ENCODE results near the gene DNAH14.
A peak's percentile ranks its signal among the peaks of the same experiment; 100 is the strongest.

DNAH14 gene

DNA sequence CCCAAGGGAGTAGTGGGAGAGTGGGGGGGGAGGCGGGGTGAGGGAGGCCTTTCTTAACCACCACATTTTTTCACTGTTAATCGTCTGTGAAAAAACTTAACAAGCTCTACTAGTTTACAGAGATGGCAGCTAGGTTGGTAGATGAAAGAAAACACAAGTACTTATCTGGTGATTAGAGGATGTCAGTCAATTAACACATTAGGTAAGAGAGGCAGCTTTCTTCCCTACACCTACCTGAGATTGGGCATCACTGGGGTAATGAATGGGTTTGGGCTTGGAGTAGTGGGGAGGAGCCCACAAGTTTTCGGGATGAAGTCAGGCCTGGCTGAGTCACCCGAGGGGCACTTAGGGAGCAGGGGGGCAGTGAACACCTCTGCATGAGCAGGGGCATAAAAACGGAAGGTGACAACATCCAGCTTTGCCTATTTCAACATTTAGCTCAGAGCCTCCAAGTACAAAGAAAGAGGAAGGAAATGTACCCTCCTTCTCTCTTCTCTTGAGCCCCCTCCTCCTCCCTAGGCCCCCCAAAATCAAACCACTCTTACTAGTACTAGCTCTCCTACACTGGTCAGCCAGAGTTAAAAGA, 495.8 kb downstream of the DNAH14 start (continued):
- TF ChIP-seq ZNF16 (tag by site-specific recombination; IDR thresholded peaks at IDR 0.05; ENCODE audit: low read depth) (no peak), ZNF366 (tag by site-specific recombination; conservative IDR thresholded peaks at IDR 0.05) (peak; percentile 97), ZFHX2 (tag by site-specific recombination; conservative IDR thresholded peaks at IDR 0.05) (peak; percentile 79), SP2 (tag by site-specific recombination; IDR thresholded peaks at IDR 0.05) (peak; percentile 49), ZNF701 (tag by site-specific recombination; IDR thresholded peaks at IDR 0.05) (no peak)
- TF ChIP-seq, protein P1, sequence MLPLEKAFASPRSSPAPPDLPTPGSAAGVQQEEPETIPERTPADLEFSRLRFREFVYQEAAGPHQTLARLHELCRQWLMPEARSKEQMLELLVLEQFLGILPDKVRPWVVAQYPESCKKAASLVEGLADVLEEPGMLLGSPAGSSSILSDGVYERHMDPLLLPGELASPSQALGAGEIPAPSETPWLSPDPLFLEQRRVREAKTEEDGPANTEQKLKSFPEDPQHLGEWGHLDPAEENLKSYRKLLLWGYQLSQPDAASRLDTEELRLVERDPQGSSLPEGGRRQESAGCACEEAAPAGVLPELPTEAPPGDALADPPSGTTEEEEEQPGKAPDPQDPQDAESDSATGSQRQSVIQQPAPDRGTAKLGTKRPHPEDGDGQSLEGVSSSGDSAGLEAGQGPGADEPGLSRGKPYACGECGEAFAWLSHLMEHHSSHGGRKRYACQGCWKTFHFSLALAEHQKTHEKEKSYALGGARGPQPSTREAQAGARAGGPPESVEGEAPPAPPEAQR (tag by site-specific recombination; IDR thresholded peaks at IDR 0.05): no peak
- TF ChIP-seq, protein P2, sequence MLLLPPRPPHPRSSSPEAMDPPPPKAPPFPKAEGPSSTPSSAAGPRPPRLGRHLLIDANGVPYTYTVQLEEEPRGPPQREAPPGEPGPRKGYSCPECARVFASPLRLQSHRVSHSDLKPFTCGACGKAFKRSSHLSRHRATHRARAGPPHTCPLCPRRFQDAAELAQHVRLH (tag by site-specific recombination; IDR thresholded peaks at IDR 0.05): peak; percentile 66; the same call in 1 of the 2 replicates

DNA sequence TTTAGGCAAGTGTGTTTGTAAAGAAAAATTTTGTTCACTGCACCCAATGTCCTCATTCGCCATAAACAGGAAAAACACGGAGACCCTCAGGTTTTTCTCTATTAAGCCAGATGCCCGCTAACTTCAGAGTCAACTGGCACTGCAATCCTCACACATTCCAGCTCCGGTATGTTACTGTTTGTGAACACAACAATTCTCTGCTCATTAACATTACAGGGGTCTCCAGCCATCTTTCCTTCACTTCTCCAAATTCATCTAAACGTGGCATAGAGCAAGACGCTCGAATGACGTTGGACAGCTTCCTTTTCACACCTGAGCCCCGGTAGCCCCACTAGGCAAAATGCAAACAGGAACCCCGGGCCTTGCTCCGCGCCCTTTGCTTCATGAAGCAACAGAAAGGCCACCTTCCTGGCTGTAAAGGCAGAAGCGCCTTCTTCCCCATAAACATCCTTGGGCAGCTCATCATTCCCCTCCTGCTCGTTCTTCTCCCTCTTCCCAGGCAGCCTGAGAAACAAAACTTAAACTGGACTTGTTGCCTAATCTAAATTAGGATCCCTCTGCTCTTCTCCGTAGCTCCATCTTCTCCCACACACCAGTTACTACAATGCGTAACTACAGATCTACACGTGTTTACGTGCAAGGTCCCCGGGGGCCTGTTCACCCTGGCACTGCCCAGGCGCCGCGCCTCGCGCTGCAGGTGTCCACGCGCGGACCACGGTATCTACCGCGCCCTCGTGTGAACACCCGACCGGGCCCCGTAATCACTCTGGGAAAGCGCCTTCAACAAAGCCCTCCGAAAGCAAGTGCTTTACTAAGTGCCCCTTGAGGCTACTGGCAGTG, 497.1 kb downstream of the DNAH14 start:
- ChIA-PET CTCF (interaction anchor here (0.6 to 4.4 kb wide), 5 partner anchors 9 to 638 kb away, joined by 3 to 16 read pairs (median 3); no protein-coding TSS in a partner anchor), POLR2A (interaction anchor here (0.6 to 1.7 kb wide), 5 partner anchors 13 to 1108 kb away, joined by 3 to 7 read pairs (median 4); partner anchors contain the start of gene H3-3A)
- Histone ChIP-seq H3K4me3 (ENCODE audit: low read depth, low read length) (peak overlapping the region; percentile 90), H3K9me3 (ENCODE audit: control insufficient read depth, insufficient read depth, low read depth, low read length) (no peaks in the 10 kb centered on the region), H3K36me3 (ENCODE audit: control insufficient read depth in 2 of 2, insufficient read depth in 1 of 2, low read length in 2 of 2) (peaks cover 5 to 12% of the 10 kb centered on the region in 2 experiments; a peak in 2 of 3 replicates), H3K4me1 (ENCODE audit: control insufficient read depth, insufficient read depth, low read length) (peaks cover 34% of the 10 kb centered on the region), H3K27ac (ENCODE audit: extremely low read depth, low read depth, low read length) (peak overlapping the region; percentile 83; the same call in 1 of the 2 replicates)
- peak; percentile 96 for TF ChIP-seq ZNF335 (tag by site-specific recombination; conservative IDR thresholded peaks at IDR 0.05)
- TF ChIP-seq ZNF529 (tag by site-specific recombination; IDR thresholded peaks at IDR 0.05; ENCODE audit: insufficient replicate concordance): no peak
- TF ChIP-seq, protein P3, sequence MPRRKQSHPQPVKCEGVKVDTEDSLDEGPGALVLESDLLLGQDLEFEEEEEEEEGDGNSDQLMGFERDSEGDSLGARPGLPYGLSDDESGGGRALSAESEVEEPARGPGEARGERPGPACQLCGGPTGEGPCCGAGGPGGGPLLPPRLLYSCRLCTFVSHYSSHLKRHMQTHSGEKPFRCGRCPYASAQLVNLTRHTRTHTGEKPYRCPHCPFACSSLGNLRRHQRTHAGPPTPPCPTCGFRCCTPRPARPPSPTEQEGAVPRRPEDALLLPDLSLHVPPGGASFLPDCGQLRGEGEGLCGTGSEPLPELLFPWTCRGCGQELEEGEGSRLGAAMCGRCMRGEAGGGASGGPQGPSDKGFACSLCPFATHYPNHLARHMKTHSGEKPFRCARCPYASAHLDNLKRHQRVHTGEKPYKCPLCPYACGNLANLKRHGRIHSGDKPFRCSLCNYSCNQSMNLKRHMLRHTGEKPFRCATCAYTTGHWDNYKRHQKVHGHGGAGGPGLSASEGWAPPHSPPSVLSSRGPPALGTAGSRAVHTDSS (tag by site-specific recombination; IDR thresholded peaks at IDR 0.05): no peak
- peak; percentile 41; the same call in 1 of the 2 replicates for TF ChIP-seq TRIM28 (IDR thresholded peaks at IDR 0.05; ENCODE audit: borderline replicate concordance, low read length)
- peak; percentile 53; the same call in 1 of the 2 replicates for TF ChIP-seq ZBTB48 (tag by site-specific recombination; IDR thresholded peaks at IDR 0.05)
- no peak for TF ChIP-seq PRDM1 (tag by site-specific recombination; IDR thresholded peaks at IDR 0.05)
- no peak for TF ChIP-seq ZNF184 (tag by site-specific recombination; IDR thresholded peaks at IDR 0.05)
- TF ChIP-seq, protein P4, sequence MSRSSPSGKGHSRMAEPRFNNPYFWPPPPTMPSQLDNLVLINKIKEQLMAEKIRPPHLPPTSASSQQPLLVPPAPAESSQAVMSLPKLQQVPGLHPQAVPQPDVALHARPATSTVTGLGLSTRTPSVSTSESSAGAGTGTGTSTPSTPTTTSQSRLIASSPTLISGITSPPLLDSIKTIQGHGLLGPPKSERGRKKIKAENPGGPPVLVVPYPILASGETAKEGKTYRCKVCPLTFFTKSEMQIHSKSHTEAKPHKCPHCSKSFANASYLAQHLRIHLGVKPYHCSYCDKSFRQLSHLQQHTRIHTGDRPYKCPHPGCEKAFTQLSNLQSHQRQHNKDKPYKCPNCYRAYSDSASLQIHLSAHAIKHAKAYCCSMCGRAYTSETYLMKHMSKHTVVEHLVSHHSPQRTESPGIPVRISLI (tag by site-specific recombination; IDR thresholded peaks at IDR 0.05): no peak
- no peak for TF ChIP-seq GFI1B (tag by site-specific recombination; IDR thresholded peaks at IDR 0.05)
- TF ChIP-seq, protein P5, sequence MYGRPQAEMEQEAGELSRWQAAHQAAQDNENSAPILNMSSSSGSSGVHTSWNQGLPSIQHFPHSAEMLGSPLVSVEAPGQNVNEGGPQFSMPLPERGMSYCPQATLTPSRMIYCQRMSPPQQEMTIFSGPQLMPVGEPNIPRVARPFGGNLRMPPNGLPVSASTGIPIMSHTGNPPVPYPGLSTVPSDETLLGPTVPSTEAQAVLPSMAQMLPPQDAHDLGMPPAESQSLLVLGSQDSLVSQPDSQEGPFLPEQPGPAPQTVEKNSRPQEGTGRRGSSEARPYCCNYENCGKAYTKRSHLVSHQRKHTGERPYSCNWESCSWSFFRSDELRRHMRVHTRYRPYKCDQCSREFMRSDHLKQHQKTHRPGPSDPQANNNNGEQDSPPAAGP (tag by site-specific recombination; IDR thresholded peaks at IDR 0.05): no peak
- TF ChIP-seq ZNF530 (tag by site-specific recombination; IDR thresholded peaks at IDR 0.05; ENCODE audit: low read depth): no peak
- TF ChIP-seq, protein P6, sequence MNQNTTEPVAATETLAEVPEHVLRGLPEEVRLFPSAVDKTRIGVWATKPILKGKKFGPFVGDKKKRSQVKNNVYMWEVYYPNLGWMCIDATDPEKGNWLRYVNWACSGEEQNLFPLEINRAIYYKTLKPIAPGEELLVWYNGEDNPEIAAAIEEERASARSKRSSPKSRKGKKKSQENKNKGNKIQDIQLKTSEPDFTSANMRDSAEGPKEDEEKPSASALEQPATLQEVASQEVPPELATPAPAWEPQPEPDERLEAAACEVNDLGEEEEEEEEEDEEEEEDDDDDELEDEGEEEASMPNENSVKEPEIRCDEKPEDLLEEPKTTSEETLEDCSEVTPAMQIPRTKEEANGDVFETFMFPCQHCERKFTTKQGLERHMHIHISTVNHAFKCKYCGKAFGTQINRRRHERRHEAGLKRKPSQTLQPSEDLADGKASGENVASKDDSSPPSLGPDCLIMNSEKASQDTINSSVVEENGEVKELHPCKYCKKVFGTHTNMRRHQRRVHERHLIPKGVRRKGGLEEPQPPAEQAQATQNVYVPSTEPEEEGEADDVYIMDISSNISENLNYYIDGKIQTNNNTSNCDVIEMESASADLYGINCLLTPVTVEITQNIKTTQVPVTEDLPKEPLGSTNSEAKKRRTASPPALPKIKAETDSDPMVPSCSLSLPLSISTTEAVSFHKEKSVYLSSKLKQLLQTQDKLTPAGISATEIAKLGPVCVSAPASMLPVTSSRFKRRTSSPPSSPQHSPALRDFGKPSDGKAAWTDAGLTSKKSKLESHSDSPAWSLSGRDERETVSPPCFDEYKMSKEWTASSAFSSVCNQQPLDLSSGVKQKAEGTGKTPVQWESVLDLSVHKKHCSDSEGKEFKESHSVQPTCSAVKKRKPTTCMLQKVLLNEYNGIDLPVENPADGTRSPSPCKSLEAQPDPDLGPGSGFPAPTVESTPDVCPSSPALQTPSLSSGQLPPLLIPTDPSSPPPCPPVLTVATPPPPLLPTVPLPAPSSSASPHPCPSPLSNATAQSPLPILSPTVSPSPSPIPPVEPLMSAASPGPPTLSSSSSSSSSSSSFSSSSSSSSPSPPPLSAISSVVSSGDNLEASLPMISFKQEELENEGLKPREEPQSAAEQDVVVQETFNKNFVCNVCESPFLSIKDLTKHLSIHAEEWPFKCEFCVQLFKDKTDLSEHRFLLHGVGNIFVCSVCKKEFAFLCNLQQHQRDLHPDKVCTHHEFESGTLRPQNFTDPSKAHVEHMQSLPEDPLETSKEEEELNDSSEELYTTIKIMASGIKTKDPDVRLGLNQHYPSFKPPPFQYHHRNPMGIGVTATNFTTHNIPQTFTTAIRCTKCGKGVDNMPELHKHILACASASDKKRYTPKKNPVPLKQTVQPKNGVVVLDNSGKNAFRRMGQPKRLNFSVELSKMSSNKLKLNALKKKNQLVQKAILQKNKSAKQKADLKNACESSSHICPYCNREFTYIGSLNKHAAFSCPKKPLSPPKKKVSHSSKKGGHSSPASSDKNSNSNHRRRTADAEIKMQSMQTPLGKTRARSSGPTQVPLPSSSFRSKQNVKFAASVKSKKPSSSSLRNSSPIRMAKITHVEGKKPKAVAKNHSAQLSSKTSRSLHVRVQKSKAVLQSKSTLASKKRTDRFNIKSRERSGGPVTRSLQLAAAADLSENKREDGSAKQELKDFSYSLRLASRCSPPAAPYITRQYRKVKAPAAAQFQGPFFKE (tag by site-specific recombination; IDR thresholded peaks at IDR 0.05; ENCODE audit: borderline replicate concordance): peak; percentile 67; the same call in 1 of the 2 replicates
- TF ChIP-seq ZNF2 (tag by site-specific recombination; IDR thresholded peaks at IDR 0.05): peak; percentile 61; the same call in 1 of the 2 replicates
